HepG2 (cell line): ENCODE results near the gene NAP1L4. TPM values are rescaled to one million over a fixed set of nuclear protein-coding genes. Genes with fewer than 3 reads are reported as not detected.

ENCODE experiments used
- ATF1 ChIP-seq: IDR thresholded peaks from 2 replicates; pipeline ENCODE4 v1.6.1; 2016; ENCODE audit warnings: mild to moderate bottlenecking, control low read depth
- CHD4 ChIP-seq: fragments of 200-600 bp; sonication (generic); IDR thresholded peaks from 2 replicates; pipeline ENCODE4 v1.7.0; 2017; ENCODE audit warnings: mild to moderate bottlenecking, low read length, borderline replicate concordance
- TIGD3 ChIP-seq: sonication (generic); formaldehyde crosslinking; IDR thresholded peaks from 2 replicates; pipeline ENCODE4 v1.5.1; 2020; ENCODE audit warnings: mild to moderate bottlenecking, missing genetic modification reagents, borderline replicate concordance
- TSC22D2 ChIP-seq: sonication (generic); formaldehyde crosslinking; IDR thresholded peaks from 2 replicates; pipeline ENCODE4 v1.5.1; 2020; ENCODE audit warnings: missing genetic modification reagents, mild to moderate bottlenecking, borderline replicate concordance
- ZNF230 ChIP-seq: sonication (generic); formaldehyde crosslinking; IDR thresholded peaks from 2 replicates; pipeline ENCODE4 v1.4.0; 2020; ENCODE audit warnings: mild to moderate bottlenecking, missing genetic modification reagents
- ZXDC ChIP-seq: sonication (generic); formaldehyde crosslinking; IDR thresholded peaks from 2 replicates; pipeline ENCODE4 v1.5.0; 2020; ENCODE audit warnings: mild to moderate bottlenecking, missing genetic modification reagents
- polyA plus RNA-seq, 8 experiments: library from polyadenylated mRNA; depleted of rRNA in 3 of 8; stranded (reverse) in 7 of 8; unstranded in 1 of 8; fragments of >200 nt; fragmentation: Illumina TruSeq in 4 of 8; extraction: Trizol in 4 of 8; gene quantifications; 2 replicates each; pipeline versions ENCODE4 v1.2.1 to v1.2.3, GENCODE V29; 2011 to 2016; ENCODE audit warnings: low read depth in 4 of 8, missing spikeins in 1 of 8, mixed read lengths in 1 of 8; ENCODE audit not compliant: insufficient read depth in 1 of 8
- total RNA-seq, 5 experiments: library from RNA; depleted of rRNA; stranded (reverse); fragments of >200 nt; fragmentation: Illumina TruSeq; extraction: Trizol; gene quantifications; 2 replicates each; pipeline ENCODE4 v1.2.3, GENCODE V29; 2016; ENCODE audit warnings: low read depth in 1 of 5

The NAP1L4 gene
- total and polyA plus RNA-seq, 2 of the 13 experiments (the other 11 are each of a cell fraction or from before 2014, with no cell fraction given) = 64.0 to 186 TPM

GRCh38 chr11:2928605-2929530 is 63.3 kb downstream of the NAP1L4 start, which contains the start of gene PHLDA2 (continued):
- no peak for TF ChIP-seq TIGD3
- TF ChIP-seq ZXDC = no peak
- no peak for TF ChIP-seq ZNF230 (CRISPR knock-in tag)
- TF ChIP-seq CHD4 = no peak
- no peak for TF ChIP-seq ATF1 (CRISPR knock-in tag)
- no peak for TF ChIP-seq TSC22D2 (CRISPR knock-in tag)
